B cell (primary cell): ENCODE results near the gene KRTDAP. TPM values are rescaled to one million over a fixed set of nuclear protein-coding genes. Genes with fewer than 3 reads are reported as not detected.

Source experiments
- ATAC-seq: fragments of 200-7000 bp; cut with Tn5 transposase; one replicate; pipeline ENCODE4 v1.10.0; 2021; ENCODE audit warnings: low read depth, mild to moderate bottlenecking, moderate number of reproducible peaks, moderate library complexity
- CTCF ChIA-PET: fragments of 350-600 bp; sonication (Branson Sonifier 250); formaldehyde crosslinking; loops from one replicate; lab custom pipeline; 2021; ENCODE audit warnings: antibody characterized with exemption, inconsistent platforms; lab: Charles Lee
- POLR2A ChIA-PET: fragments of 350-600 bp; sonication (Branson Sonifier 250); formaldehyde crosslinking; loops from one replicate; lab custom pipeline; 2021; ENCODE audit warnings: antibody characterized with exemption; lab: Charles Lee
- DNase-seq: peaks from one replicate; pipeline ENCODE4 v3.0.0; 2013
- H2AFZ ChIP-seq: 2 replicates; pipeline ENCODE4 v1.6.1; 2012; ENCODE audit warnings: mild to moderate bottlenecking, low read depth, low read length; ENCODE audit not compliant: insufficient read depth, poor library complexity, severe bottlenecking
- H3K27ac ChIP-seq, 2 donors: 1 replicate in 1 of 2; 2 replicates in 1 of 2; pipeline ENCODE4 v1.5.1; 2012 to 2013; ENCODE audit warnings: low read length in 2 of 2, mild to moderate bottlenecking in 2 of 2, moderate library complexity in 1 of 2
- H3K27me3 ChIP-seq, 4 experiments: fragments of 200-600 bp in 1 of 4; sonication (generic) in 1 of 4; replicated peaks in 1 of 4; 1 replicate in 2 of 4; 2 replicates in 2 of 4; pipeline versions ENCODE4 v1.6.1 to v1.7.0; 2013 to 2016; ENCODE audit warnings: low read length in 3 of 4, mild to moderate bottlenecking in 2 of 4, mixed read lengths in 1 of 4, moderate library complexity in 1 of 4; ENCODE audit not compliant: insufficient read depth in 4 of 4, control insufficient read depth in 3 of 4; ENCODE audit errors: control extremely low read depth in 1 of 4
- H3K36me3 ChIP-seq, 2 experiments: replicated peaks in 1 of 2; 1 replicate in 1 of 2; 2 replicates in 1 of 2; pipeline versions ENCODE4 v1.6.1 to v1.7.1; 2013; ENCODE audit warnings: low read length in 1 of 2; ENCODE audit not compliant: insufficient read depth in 2 of 2, control insufficient read depth in 1 of 2; ENCODE audit errors: control extremely low read depth in 1 of 2, extremely low read depth in 1 of 2
- H3K4me1 ChIP-seq, 2 donors: fragments of 200-600 bp in 1 of 2; sonication (generic) in 1 of 2; 1 replicate in 1 of 2; 2 replicates in 1 of 2; pipeline versions ENCODE4 v1.5.1 to v1.6.1; 2013 to 2017; ENCODE audit warnings: low read length in 2 of 2; ENCODE audit not compliant: control insufficient read depth in 2 of 2, insufficient read depth in 2 of 2
- H3K4me2 ChIP-seq: replicated peaks from 2 replicates; pipeline ENCODE3; 2012; ENCODE audit warnings: mild to moderate bottlenecking, low read depth, low read length; ENCODE audit not compliant: poor library complexity, severe bottlenecking
- H3K4me3 ChIP-seq, 5 experiments: fragments of 200-600 bp in 1 of 5; sonication (generic) in 1 of 5; 1 replicate in 3 of 5; 2 replicates in 2 of 5; pipeline versions ENCODE4 v1.5.1 to v1.7.0; 2011 to 2016; ENCODE audit warnings: low read length in 4 of 5, mild to moderate bottlenecking in 4 of 5, low read depth in 2 of 5, control low read depth in 1 of 5, moderate library complexity in 1 of 5; ENCODE audit not compliant: insufficient read depth in 1 of 5; ENCODE audit errors: control extremely low read depth in 1 of 5, extremely low read depth in 1 of 5
- H3K79me2 ChIP-seq: fragments of 200-600 bp; sonication (generic); one replicate; pipeline ENCODE4 v1.6.0; 2016; ENCODE audit warnings: low read length; ENCODE audit not compliant: control insufficient read depth, insufficient read depth
- H3K9ac ChIP-seq: fragments of 200-600 bp; sonication (generic); 2 replicates; pipeline ENCODE4 v1.6.1; 2017; ENCODE audit warnings: mild to moderate bottlenecking, low read length, moderate library complexity
- H3K9me3 ChIP-seq, 3 donors: one replicate each; pipeline versions ENCODE4 v1.6.1 to v1.7.1; 2013; ENCODE audit warnings: low read length in 2 of 3; ENCODE audit not compliant: control insufficient read depth in 2 of 3, insufficient read depth in 1 of 3; ENCODE audit errors: control extremely low read depth in 1 of 3
- H4K20me1 ChIP-seq: 2 replicates; pipeline ENCODE4 v1.6.0; 2012; ENCODE audit warnings: mild to moderate bottlenecking, low read length; ENCODE audit not compliant: insufficient read depth, control insufficient read depth, poor library complexity, severe bottlenecking
- H3K27ac Mint-ChIP-seq: one replicate; pipeline ENCODE4 v1.8.0; 2021; ENCODE audit warnings: mixed read lengths
- H3K27me3 Mint-ChIP-seq: one replicate; pipeline ENCODE4 v1.8.0; 2021; ENCODE audit warnings: mixed read lengths
- H3K4me1 Mint-ChIP-seq: one replicate; pipeline ENCODE4 v1.8.0; 2021; ENCODE audit warnings: mixed read lengths
- H3K4me3 Mint-ChIP-seq: one replicate; pipeline ENCODE4 v1.8.0; 2021; ENCODE audit warnings: mixed read lengths
- H3K9me3 Mint-ChIP-seq: one replicate; pipeline ENCODE4 v1.8.0; 2022; ENCODE audit warnings: mixed read lengths; ENCODE audit not compliant: insufficient read depth
- EZH2 ChIP-seq: IDR thresholded peaks from 2 replicates; pipeline ENCODE4 v1.6.1; 2012; ENCODE audit warnings: borderline replicate concordance, low read depth, mild to moderate bottlenecking, moderate library complexity, low read length; ENCODE audit not compliant: insufficient read depth, poor library complexity, severe bottlenecking
- WGBS: methylation state at CpG from one replicate; pipeline ENCODE4 v1.1.5; 2013; ENCODE audit warnings: missing lambda C conversion rate; ENCODE audit not compliant: insufficient coverage; 5-methylcytosine and 5-hydroxymethylcytosine counted together
- intact Hi-C: fragments of 100-400 bp; cut with micrococcal nuclease; formaldehyde crosslinking; loops from one replicate; pipeline ENCODE4 v1.10.0; 2022
- polyA plus RNA-seq: library from polyadenylated mRNA; depleted of rRNA; stranded (reverse); fragments of >200 nt; gene quantifications from 2 replicates; pipeline ENCODE4 v1.2.3, GENCODE V29; 2012
- total RNA-seq, 2 donors: library from RNA; stranded (reverse); fragments of 120-200 nt in 1 of 2; gene quantifications; 1 replicate in 1 of 2; 2 replicates in 1 of 2; pipeline versions ENCODE4 v1.2.3 to v1.2.4, GENCODE V29; 2013 to 2022
- TF ChIP-seq, protein P1 (sequence below): fragments of 200-600 bp; IDR thresholded peaks from one replicate; pipeline ENCODE4 v1.8.0; 2022; ENCODE audit warnings: antibody characterized with exemption, mild to moderate bottlenecking

The KRTDAP gene
- total and polyA plus RNA-seq, 2 donors (not counting 1 experiment from before 2014, with no cell fraction given) = not detected

DNA sequence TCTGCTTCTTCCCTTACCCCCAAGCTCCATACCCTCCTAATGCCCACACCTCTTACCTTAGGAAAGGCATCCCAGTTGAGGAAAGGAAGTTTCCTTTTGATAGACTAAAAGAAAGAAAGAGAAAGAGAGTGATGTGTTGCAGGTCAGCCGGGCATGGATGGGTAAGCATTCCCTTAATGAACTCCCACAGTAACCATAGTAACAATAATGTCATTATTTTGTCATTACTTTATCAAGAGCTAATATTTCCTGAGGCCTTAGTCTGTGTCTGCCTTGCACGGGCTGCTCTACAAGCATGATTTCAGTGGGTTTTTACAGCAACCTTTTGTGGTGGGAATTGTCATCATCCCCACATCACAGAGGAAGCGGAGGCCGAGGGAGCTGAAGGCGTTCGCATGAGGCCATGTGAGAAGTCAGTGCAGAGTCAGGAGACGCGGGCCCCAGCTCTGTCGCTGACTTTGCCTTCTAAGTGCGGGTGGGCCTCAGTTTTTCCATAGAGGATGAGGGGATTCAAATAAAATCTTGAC lies 2.5 kb downstream of the KRTDAP start:
- H3K79me2 ChIP-seq = no peaks in the 10 kb centered on the region
- H3K9me3 Mint-ChIP-seq = no peaks in the 10 kb centered on the region
- no peak overlapping the region for H3K9ac ChIP-seq
- H2AFZ ChIP-seq = no peak overlapping the region
- H3K27ac ChIP-seq = no peak overlapping the region
- no peaks in the 10 kb centered on the region for H3K36me3 ChIP-seq
- ChIA-PET POLR2A (interaction anchor here (0.5 to 0.6 kb wide), 2 partner anchors 17 to 93 kb away, joined by 3 to 6 read pairs; no protein-coding TSS in a partner anchor), CTCF (interaction anchor here (1.0 to 2.7 kb wide), 5 partner anchors 8 to 219 kb away, joined by 3 to 12 read pairs (median 5); partner anchors contain the start of gene USF2)
- H3K4me3 ChIP-seq = no peak overlapping the region
- H3K9me3 ChIP-seq = no peaks in the 10 kb centered on the region
- no peak overlapping the region for H3K27ac Mint-ChIP-seq
- intact Hi-C loops = no loop called here
- peaks cover 14% of the 10 kb centered on the region for H3K4me1 Mint-ChIP-seq
- peaks cover 0 to 3% (median 0%) of the 10 kb centered on the region in 4 experiments for H3K27me3 ChIP-seq
- 100% methylated on average over 2 of the region's 10 CpGs for WGBS
- peaks cover 19 to 20% of the 10 kb centered on the region in 2 donors for H3K4me1 ChIP-seq
- ATAC-seq (no peak), DNase-seq (no peak)
- H3K4me3 Mint-ChIP-seq = no peak overlapping the region
- peaks cover 4% of the 10 kb centered on the region for H3K27me3 Mint-ChIP-seq
- H4K20me1 ChIP-seq = no peaks in the 10 kb centered on the region
- TF ChIP-seq, protein P1, sequence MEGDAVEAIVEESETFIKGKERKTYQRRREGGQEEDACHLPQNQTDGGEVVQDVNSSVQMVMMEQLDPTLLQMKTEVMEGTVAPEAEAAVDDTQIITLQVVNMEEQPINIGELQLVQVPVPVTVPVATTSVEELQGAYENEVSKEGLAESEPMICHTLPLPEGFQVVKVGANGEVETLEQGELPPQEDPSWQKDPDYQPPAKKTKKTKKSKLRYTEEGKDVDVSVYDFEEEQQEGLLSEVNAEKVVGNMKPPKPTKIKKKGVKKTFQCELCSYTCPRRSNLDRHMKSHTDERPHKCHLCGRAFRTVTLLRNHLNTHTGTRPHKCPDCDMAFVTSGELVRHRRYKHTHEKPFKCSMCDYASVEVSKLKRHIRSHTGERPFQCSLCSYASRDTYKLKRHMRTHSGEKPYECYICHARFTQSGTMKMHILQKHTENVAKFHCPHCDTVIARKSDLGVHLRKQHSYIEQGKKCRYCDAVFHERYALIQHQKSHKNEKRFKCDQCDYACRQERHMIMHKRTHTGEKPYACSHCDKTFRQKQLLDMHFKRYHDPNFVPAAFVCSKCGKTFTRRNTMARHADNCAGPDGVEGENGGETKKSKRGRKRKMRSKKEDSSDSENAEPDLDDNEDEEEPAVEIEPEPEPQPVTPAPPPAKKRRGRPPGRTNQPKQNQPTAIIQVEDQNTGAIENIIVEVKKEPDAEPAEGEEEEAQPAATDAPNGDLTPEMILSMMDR = no peak
- TF ChIP-seq EZH2 = no peak
- no peak overlapping the region for H3K4me2 ChIP-seq

DNA sequence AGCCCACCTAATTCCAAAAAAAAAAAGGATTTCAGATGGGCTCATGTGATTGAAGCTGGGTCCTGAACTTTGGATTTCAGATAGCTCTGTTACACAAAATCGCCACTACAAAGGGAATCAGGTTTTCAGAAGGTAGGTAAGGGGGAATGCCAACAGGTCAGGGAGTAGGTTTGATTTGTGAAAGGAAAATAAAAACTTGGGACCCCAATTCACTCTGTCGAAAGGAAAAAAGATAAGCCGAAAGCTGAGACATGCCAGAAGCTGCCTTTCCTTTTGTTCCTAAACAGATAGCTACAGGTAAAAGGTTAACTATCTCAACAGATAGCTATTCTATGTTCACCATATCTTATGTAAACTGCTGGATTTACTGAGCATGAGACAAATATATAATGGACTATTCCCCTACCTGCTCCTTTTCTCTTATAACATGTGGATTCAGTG lies 4.0 kb downstream of the KRTDAP start:
- peaks cover 14% of the 10 kb centered on the region for H3K4me1 Mint-ChIP-seq
- Histone ChIP-seq H3K27me3 (no peaks in the 10 kb centered on the region), H3K4me3 (no peak overlapping the region), H3K79me2 (no peaks in the 10 kb centered on the region), H3K27ac (no peak overlapping the region), H2AFZ (no peak overlapping the region), H3K4me1 (peaks cover 19 to 20% of the 10 kb centered on the region in 2 donors), H3K36me3 (no peaks in the 10 kb centered on the region), H3K9ac (no peak overlapping the region), H3K9me3 (no peaks in the 10 kb centered on the region), H3K4me2 (no peak overlapping the region), H4K20me1 (no peaks in the 10 kb centered on the region)
- no CpG with 5 or more reads among the region's 3 CpGs for WGBS
- DNase-seq = no peak
- intact Hi-C loops = no loop called here
- H3K9me3 Mint-ChIP-seq = no peaks in the 10 kb centered on the region
- TF ChIP-seq, protein P1 = no peak
- no peak for TF ChIP-seq EZH2
- ATAC-seq = no peak
- no peak overlapping the region for H3K4me3 Mint-ChIP-seq
- ChIA-PET CTCF (interaction anchor here (1.0 to 2.7 kb wide), 5 partner anchors 9 to 134 kb away, joined by 3 to 12 read pairs (median 4); no protein-coding TSS in a partner anchor), POLR2A (no interaction called here)
- H3K27me3 Mint-ChIP-seq = no peaks in the 10 kb centered on the region
- no peak overlapping the region for H3K27ac Mint-ChIP-seq
